GM18526 (cell line): ENCODE data around the gene DEPDC5.

Source experiments
- POLR2A ChIP-seq: IDR thresholded peaks from 3 replicates; pipeline ENCODE4 v1.6.1; 2011; ENCODE audit not compliant: insufficient read length; ENCODE audit errors: extremely low read depth

DEPDC5 gene

GRCh38 chr22:31743871-31744270, 9.9 kb upstream of the DEPDC5 start:
- no peak for TF ChIP-seq POLR2A

GRCh38 chr22:31747441-31747840, 6.4 kb upstream of the DEPDC5 start:
- TF ChIP-seq POLR2A = no peak

- no peak for TF ChIP-seq POLR2A
Observed at GRCh38 chr22:31748490-31748889, 5.3 kb upstream of the DEPDC5 start.

- peak; percentile 93 for TF ChIP-seq POLR2A
Observed at GRCh38 chr22:31749636-31750364, 4.0 kb upstream of the DEPDC5 start, which contains the start of gene PRR14L. PRR14L (minus strand) TSS chr22:31750132; CDS start chr22:31738860, 11,272 bp downstream.

- TF ChIP-seq POLR2A = no peak
Observed at GRCh38 chr22:31750365-31751284, 3.2 kb upstream of the DEPDC5 start.

GRCh38 chr22:31752096-31752847, 1.5 kb upstream of the DEPDC5 start:
- no peak for TF ChIP-seq POLR2A

- TF ChIP-seq POLR2A = no peak
Observed at GRCh38 chr22:31753005-31753633, 700 bp upstream of the DEPDC5 start.

GRCh38 chr22:31754813-31755212, 994 bp downstream of the DEPDC5 start:
- TF ChIP-seq POLR2A = no peak

- no peak for TF ChIP-seq POLR2A
Observed at GRCh38 chr22:31757265-31757664, 3.4 kb downstream of the DEPDC5 start.

- TF ChIP-seq POLR2A = no peak
Observed at GRCh38 chr22:31764785-31765184, 11.0 kb downstream of the DEPDC5 start.

GRCh38 chr22:31768422-31769059, 14.7 kb downstream of the DEPDC5 start:
- no peak for TF ChIP-seq POLR2A

GRCh38 chr22:31773416-31773815, 19.6 kb downstream of the DEPDC5 start:
- no peak for TF ChIP-seq POLR2A

- no peak for TF ChIP-seq POLR2A
Observed at GRCh38 chr22:31776231-31776630, 22.4 kb downstream of the DEPDC5 start.

- no peak for TF ChIP-seq POLR2A
Observed at GRCh38 chr22:31789803-31790202, 36.0 kb downstream of the DEPDC5 start.
